Tongue (tissue), 2 donors: ENCODE results near the gene PIK3R5. TPM values are rescaled to one million over a fixed set of nuclear protein-coding genes. Genes with fewer than 3 reads are reported as not detected.
"Not testable (repeated sequence)": the region's sequence is repeated elsewhere in the genome, so short reads cannot be mapped to it uniquely, and the experiment has no call there.

Experiments
- DNase-seq: peaks from one replicate; pipeline ENCODE4 v3.0.0-alpha.2; 2015
- total RNA-seq: library from RNA; depleted of rRNA; stranded (reverse); fragments of >200 nt; gene quantifications from one replicate; pipeline ENCODE4 v1.2.3, GENCODE V29; 2014

PIK3R5 gene
- total RNA-seq, 1 donor from 2014 or later = 1.5 TPM

- no peak for DNase-seq
Measured at GRCh38 chr17:8896087-8896486, 69.4 kb downstream of the PIK3R5 start.

GRCh38 chr17:8894673-8895578 lies 70.6 kb downstream of the PIK3R5 start:
- peak; percentile 80 for DNase-seq

GRCh38 chr17:8894202-8894671 lies 71.3 kb downstream of the PIK3R5 start:
- DNase-seq = peak; percentile 7

GRCh38 chr17:8893621-8894201 lies 71.8 kb downstream of the PIK3R5 start:
- DNase-seq = no peak

- no peak for DNase-seq
Measured at GRCh38 chr17:8893059-8893458, 72.4 kb downstream of the PIK3R5 start.

GRCh38 chr17:8892338-8892690 lies 73.2 kb downstream of the PIK3R5 start:
- DNase-seq = no peak

- DNase-seq = no peak
Measured at GRCh38 chr17:8890671-8891070, 74.8 kb downstream of the PIK3R5 start.

- DNase-seq = no peak
Measured at GRCh38 chr17:8889458-8890210, 75.9 kb downstream of the PIK3R5 start.

- no peak for DNase-seq
Measured at GRCh38 chr17:8888704-8889302, 76.7 kb downstream of the PIK3R5 start.

- DNase-seq = peak; percentile 69
Measured at GRCh38 chr17:8887834-8888703, 77.4 kb downstream of the PIK3R5 start.

GRCh38 chr17:8887301-8887700 lies 78.2 kb downstream of the PIK3R5 start:
- DNase-seq = no peak

- no peak for DNase-seq
Measured at GRCh38 chr17:8885967-8886684, 79.4 kb downstream of the PIK3R5 start.

GRCh38 chr17:8885163-8885966 lies 80.1 kb downstream of the PIK3R5 start:
- DNase-seq = not testable (repeated sequence)

- no peak for DNase-seq
Measured at GRCh38 chr17:8884336-8884990, 81.0 kb downstream of the PIK3R5 start.

GRCh38 chr17:8883353-8883752 lies 82.2 kb downstream of the PIK3R5 start:
- DNase-seq = no peak

GRCh38 chr17:8881606-8882005 lies 83.9 kb downstream of the PIK3R5 start:
- no peak for DNase-seq

GRCh38 chr17:8880466-8880865 lies 85.0 kb downstream of the PIK3R5 start:
- no peak for DNase-seq

- no peak for DNase-seq
Measured at GRCh38 chr17:8879410-8879809, 86.1 kb downstream of the PIK3R5 start.

- DNase-seq = no peak
Measured at GRCh38 chr17:8877984-8878383, 87.5 kb downstream of the PIK3R5 start.
